Endothelial cell of umbilical vein (primary cell): ENCODE data around the gene STK40.

Experiments
- EZH2 ChIP-seq: IDR thresholded peaks from 2 replicates; pipeline ENCODE4 v1.6.1; 2012; ENCODE audit warnings: borderline replicate concordance, low read depth, mild to moderate bottlenecking, moderate library complexity, low read length, inconsistent platforms; ENCODE audit not compliant: severe bottlenecking
- FOS ChIP-seq: IDR thresholded peaks from 2 replicates; pipeline ENCODE4 v1.6.1; 2011; ENCODE audit warnings: mild to moderate bottlenecking, low read length, moderate library complexity, borderline replicate concordance; ENCODE audit not compliant: insufficient read depth
- GATA2 ChIP-seq: IDR thresholded peaks from 2 replicates; pipeline ENCODE4 v1.7.0; 2011; ENCODE audit warnings: low read depth, mild to moderate bottlenecking, moderate library complexity, mixed read lengths, low read length; ENCODE audit not compliant: insufficient read length, insufficient read depth
- JUN ChIP-seq: IDR thresholded peaks from 2 replicates; pipeline ENCODE4 v1.6.1; 2011; ENCODE audit warnings: borderline replicate concordance, low read depth; ENCODE audit not compliant: insufficient read length, insufficient read depth
- MYC ChIP-seq: IDR thresholded peaks from one replicate; pipeline ENCODE4 v1.6.1; 2011; ENCODE audit warnings: mild to moderate bottlenecking, low read depth, low read length
- POLR2A ChIP-seq: IDR thresholded peaks from 2 replicates; pipeline ENCODE4 v1.6.1; 2012; ENCODE audit warnings: low read depth, mild to moderate bottlenecking, control low read depth, low read length
- POLR2AphosphoS5 ChIP-seq: IDR thresholded peaks from 2 replicates; pipeline ENCODE4 v1.6.1; 2012; ENCODE audit warnings: low read depth, mild to moderate bottlenecking, control low read depth, low read length, moderate library complexity; ENCODE audit not compliant: insufficient read depth
- TF ChIP-seq, protein P1 (sequence below): IDR thresholded peaks from 2 replicates; pipeline ENCODE4 v1.6.1; 2011; ENCODE audit not compliant: insufficient read depth, insufficient read length
- TF ChIP-seq, protein P2 (sequence below), 2 donors: IDR thresholded peaks; 1 replicate in 1 of 2; 2 replicates in 1 of 2; pipeline ENCODE4 v1.5.1; 2011; ENCODE audit warnings: low read length in 2 of 2, mild to moderate bottlenecking in 2 of 2, moderate library complexity in 2 of 2, control low read depth in 1 of 2, inconsistent platforms in 1 of 2, low read depth in 1 of 2; ENCODE audit not compliant: insufficient read depth in 1 of 2; ENCODE audit errors: extremely low read depth in 1 of 2

DNA sequence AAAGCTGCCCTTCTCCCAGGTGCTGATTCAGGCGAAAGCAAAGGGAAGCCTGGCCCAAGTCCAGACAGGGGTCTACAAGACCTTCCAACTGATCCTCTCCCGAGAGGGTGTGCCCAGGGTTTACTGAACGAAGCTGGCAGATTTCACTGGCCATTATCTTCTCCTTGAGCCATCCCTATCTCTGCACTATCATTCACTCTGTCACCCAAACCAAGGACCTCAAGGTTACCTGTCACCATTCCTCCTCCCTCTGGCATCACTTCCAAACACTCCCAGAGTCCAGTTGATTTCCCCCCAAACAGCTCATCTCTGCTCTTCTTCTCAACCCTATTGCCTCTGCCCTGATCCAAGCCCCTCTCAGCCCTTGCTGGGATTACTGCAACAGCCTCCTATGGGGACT, 4.9 kb downstream of the STK40 start:
- TF ChIP-seq, protein P1, sequence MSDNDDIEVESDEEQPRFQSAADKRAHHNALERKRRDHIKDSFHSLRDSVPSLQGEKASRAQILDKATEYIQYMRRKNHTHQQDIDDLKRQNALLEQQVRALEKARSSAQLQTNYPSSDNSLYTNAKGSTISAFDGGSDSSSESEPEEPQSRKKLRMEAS, result no peak
- TF ChIP-seq POLR2AphosphoS5 (no peak), POLR2A (no peak), GATA2 (no peak), EZH2 (no peak), FOS (no peak), MYC (no peak), JUN (no peak)
- TF ChIP-seq, protein P2, sequence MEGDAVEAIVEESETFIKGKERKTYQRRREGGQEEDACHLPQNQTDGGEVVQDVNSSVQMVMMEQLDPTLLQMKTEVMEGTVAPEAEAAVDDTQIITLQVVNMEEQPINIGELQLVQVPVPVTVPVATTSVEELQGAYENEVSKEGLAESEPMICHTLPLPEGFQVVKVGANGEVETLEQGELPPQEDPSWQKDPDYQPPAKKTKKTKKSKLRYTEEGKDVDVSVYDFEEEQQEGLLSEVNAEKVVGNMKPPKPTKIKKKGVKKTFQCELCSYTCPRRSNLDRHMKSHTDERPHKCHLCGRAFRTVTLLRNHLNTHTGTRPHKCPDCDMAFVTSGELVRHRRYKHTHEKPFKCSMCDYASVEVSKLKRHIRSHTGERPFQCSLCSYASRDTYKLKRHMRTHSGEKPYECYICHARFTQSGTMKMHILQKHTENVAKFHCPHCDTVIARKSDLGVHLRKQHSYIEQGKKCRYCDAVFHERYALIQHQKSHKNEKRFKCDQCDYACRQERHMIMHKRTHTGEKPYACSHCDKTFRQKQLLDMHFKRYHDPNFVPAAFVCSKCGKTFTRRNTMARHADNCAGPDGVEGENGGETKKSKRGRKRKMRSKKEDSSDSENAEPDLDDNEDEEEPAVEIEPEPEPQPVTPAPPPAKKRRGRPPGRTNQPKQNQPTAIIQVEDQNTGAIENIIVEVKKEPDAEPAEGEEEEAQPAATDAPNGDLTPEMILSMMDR (IDR thresholded peaks at IDR 0.05; ENCODE audit: extremely low read depth in 1 of 2, insufficient read depth in 1 of 2, low read depth in 1 of 2, low read length in 2 of 2), result no peak
